ENCODE results near the gene DIPK2A.
A peak's percentile ranks its signal among the peaks of the same experiment; 100 is the strongest.

Gene DIPK2A

GRCh38 chr3:143971359-143972154, at the start of gene DIPK2A:
Gene DIPK2A, plus strand, starts transcription at chr3:143971823. Its CDS starts 510 bp downstream, at chr3:143972333.
- in situ Hi-C loops (cut with MboI; ENCODE audit: low pct_unique_long_range_greater_than_20kb, low sequenced_read_pairs): no loop called here
- peak; percentile 96 for DNase-seq

- DNase-seq: no peak
- in situ Hi-C loops (cut with MboI; ENCODE audit: low pct_unique_long_range_greater_than_20kb, low sequenced_read_pairs): no loop called here
Observed at GRCh38 chr3:143924522-143925285, 46.9 kb upstream of the DIPK2A start.

- in situ Hi-C loops (cut with MboI; ENCODE audit: low pct_unique_long_range_greater_than_20kb, low sequenced_read_pairs): no loop called here
Observed at GRCh38 chr3:143928056-143928455, 43.6 kb upstream of the DIPK2A start.

GRCh38 chr3:143928541-143929255, 42.9 kb upstream of the DIPK2A start:
- in situ Hi-C loops (cut with MboI; ENCODE audit: low pct_unique_long_range_greater_than_20kb, low sequenced_read_pairs): no loop called here
- no peak for DNase-seq

More at GRCh38 chr3:143928056-143928455, 43.6 kb upstream of the DIPK2A start:
- no peak for DNase-seq

- in situ Hi-C loops (cut with MboI; ENCODE audit: low pct_unique_long_range_greater_than_20kb, low sequenced_read_pairs): no loop called here
- DNase-seq: no peak
Observed at GRCh38 chr3:143934791-143935190, 36.8 kb upstream of the DIPK2A start.

- DNase-seq: no peak
- in situ Hi-C loops (cut with MboI; ENCODE audit: low pct_unique_long_range_greater_than_20kb, low sequenced_read_pairs): no loop called here
Observed at GRCh38 chr3:143935678-143936077, 35.9 kb upstream of the DIPK2A start.

GRCh38 chr3:143950810-143951209, 20.8 kb upstream of the DIPK2A start:
- no peak for DNase-seq
- in situ Hi-C loops (cut with MboI; ENCODE audit: low pct_unique_long_range_greater_than_20kb, low sequenced_read_pairs): no loop called here

- in situ Hi-C loops (cut with MboI; ENCODE audit: low pct_unique_long_range_greater_than_20kb, low sequenced_read_pairs): no loop called here
- peak; percentile 42 for DNase-seq
Observed at GRCh38 chr3:143951351-143951971, 20.2 kb upstream of the DIPK2A start.

GRCh38 chr3:143952569-143953072, 19.0 kb upstream of the DIPK2A start:
- in situ Hi-C loops (cut with MboI; ENCODE audit: low pct_unique_long_range_greater_than_20kb, low sequenced_read_pairs): no loop called here
- DNase-seq: no peak

- in situ Hi-C loops (cut with MboI; ENCODE audit: low pct_unique_long_range_greater_than_20kb, low sequenced_read_pairs): no loop called here
Observed at GRCh38 chr3:143955113-143955512, 16.5 kb upstream of the DIPK2A start.

GRCh38 chr3:143956838-143957237, 14.8 kb upstream of the DIPK2A start:
- in situ Hi-C loops (cut with MboI; ENCODE audit: low pct_unique_long_range_greater_than_20kb, low sequenced_read_pairs): no loop called here
- no peak for DNase-seq

More at GRCh38 chr3:143955113-143955512, 16.5 kb upstream of the DIPK2A start:
- no peak for DNase-seq

- in situ Hi-C loops (cut with MboI; ENCODE audit: low pct_unique_long_range_greater_than_20kb, low sequenced_read_pairs): no loop called here
- no peak for DNase-seq
Observed at GRCh38 chr3:143957453-143957852, 14.2 kb upstream of the DIPK2A start.

GRCh38 chr3:143958966-143959365, 12.7 kb upstream of the DIPK2A start:
- in situ Hi-C loops (cut with MboI; ENCODE audit: low pct_unique_long_range_greater_than_20kb, low sequenced_read_pairs): no loop called here
- no peak for DNase-seq

- DNase-seq: no peak
- in situ Hi-C loops (cut with MboI; ENCODE audit: low pct_unique_long_range_greater_than_20kb, low sequenced_read_pairs): no loop called here
Observed at GRCh38 chr3:143961342-143961741, 10.3 kb upstream of the DIPK2A start.

- in situ Hi-C loops (cut with MboI; ENCODE audit: low pct_unique_long_range_greater_than_20kb, low sequenced_read_pairs): no loop called here
- DNase-seq: no peak
Observed at GRCh38 chr3:143963946-143964345, 7.7 kb upstream of the DIPK2A start.

- in situ Hi-C loops (cut with MboI; ENCODE audit: low pct_unique_long_range_greater_than_20kb, low sequenced_read_pairs): no loop called here
- DNase-seq: no peak
Observed at GRCh38 chr3:143970773-143971358, 757 bp upstream of the DIPK2A start.

GRCh38 chr3:143972155-143972504, 507 bp downstream of the DIPK2A start:
- in situ Hi-C loops (cut with MboI; ENCODE audit: low pct_unique_long_range_greater_than_20kb, low sequenced_read_pairs): no loop called here
- DNase-seq: no peak

- in situ Hi-C loops (cut with MboI; ENCODE audit: low pct_unique_long_range_greater_than_20kb, low sequenced_read_pairs): no loop called here
- DNase-seq: peak; percentile 89
Observed at GRCh38 chr3:143972505-143973258, 1.1 kb downstream of the DIPK2A start.

Measured in KBM-7 (cell line).